ENCODE results near the gene FEZ2.
A peak's percentile ranks its signal among the peaks of the same experiment; 100 is the strongest.

FEZ2 gene

GRCh38 chr2:36560726-36561125 is 37.2 kb downstream of the FEZ2 start:
- no peak for DNase-seq

GRCh38 chr2:36559221-36559942 is 38.6 kb downstream of the FEZ2 start:
- DNase-seq: no peak

- DNase-seq: no peak
Measured at GRCh38 chr2:36556842-36557241, 41.1 kb downstream of the FEZ2 start.

GRCh38 chr2:36555789-36556188 is 42.2 kb downstream of the FEZ2 start:
- DNase-seq: no peak

- no peak for DNase-seq
Measured at GRCh38 chr2:36554531-36554930, 43.4 kb downstream of the FEZ2 start.

- no peak for DNase-seq
Measured at GRCh38 chr2:36553683-36554082, 44.3 kb downstream of the FEZ2 start.

- DNase-seq: no peak
Measured at GRCh38 chr2:36550006-36550405, 48.0 kb downstream of the FEZ2 start.

- no peak for DNase-seq
Measured at GRCh38 chr2:36549165-36549574, 48.8 kb downstream of the FEZ2 start.

GRCh38 chr2:36547906-36548305 is 50.1 kb downstream of the FEZ2 start:
- no peak for DNase-seq

- no peak for DNase-seq
Measured at GRCh38 chr2:36545871-36546416, 52.0 kb downstream of the FEZ2 start.

- DNase-seq: no peak
Measured at GRCh38 chr2:36544638-36545338, 53.2 kb downstream of the FEZ2 start.

- DNase-seq: no peak
Measured at GRCh38 chr2:36541891-36542595, 55.9 kb downstream of the FEZ2 start.

- DNase-seq: no peak
Measured at GRCh38 chr2:36540986-36541754, 56.8 kb downstream of the FEZ2 start.

- DNase-seq: no peak
Measured at GRCh38 chr2:36539631-36540030, 58.3 kb downstream of the FEZ2 start.

GRCh38 chr2:36538335-36538734 is 59.6 kb downstream of the FEZ2 start:
- DNase-seq: peak; percentile 76

- DNase-seq: no peak
Measured at GRCh38 chr2:36536776-36537175, 61.2 kb downstream of the FEZ2 start.

GRCh38 chr2:36535099-36535498 is 62.9 kb downstream of the FEZ2 start:
- no peak for DNase-seq

GRCh38 chr2:36534275-36534799 is 63.6 kb downstream of the FEZ2 start:
- DNase-seq: no peak

- no peak for DNase-seq
Measured at GRCh38 chr2:36530983-36531354, 67.0 kb downstream of the FEZ2 start.

- no peak for DNase-seq
Measured at GRCh38 chr2:36530178-36530982, 67.6 kb downstream of the FEZ2 start.

- no peak for DNase-seq
Measured at GRCh38 chr2:36528766-36529392, 69.1 kb downstream of the FEZ2 start.

Measured in DMS153 (cell line).